HUDEP-2 (cell line): ENCODE results near the gene CYP26C1.
A peak's percentile ranks its signal among the peaks of the same experiment; 100 is the strongest.

ENCODE experiments used
- DNase-seq, 76 experiments: peaks; one replicate each; lab custom pipeline; 2025; ENCODE audit not compliant: unreplicated experiment in 76 of 76; lab: John Stamatoyannopoulos, UW

The CYP26C1 gene

DNA sequence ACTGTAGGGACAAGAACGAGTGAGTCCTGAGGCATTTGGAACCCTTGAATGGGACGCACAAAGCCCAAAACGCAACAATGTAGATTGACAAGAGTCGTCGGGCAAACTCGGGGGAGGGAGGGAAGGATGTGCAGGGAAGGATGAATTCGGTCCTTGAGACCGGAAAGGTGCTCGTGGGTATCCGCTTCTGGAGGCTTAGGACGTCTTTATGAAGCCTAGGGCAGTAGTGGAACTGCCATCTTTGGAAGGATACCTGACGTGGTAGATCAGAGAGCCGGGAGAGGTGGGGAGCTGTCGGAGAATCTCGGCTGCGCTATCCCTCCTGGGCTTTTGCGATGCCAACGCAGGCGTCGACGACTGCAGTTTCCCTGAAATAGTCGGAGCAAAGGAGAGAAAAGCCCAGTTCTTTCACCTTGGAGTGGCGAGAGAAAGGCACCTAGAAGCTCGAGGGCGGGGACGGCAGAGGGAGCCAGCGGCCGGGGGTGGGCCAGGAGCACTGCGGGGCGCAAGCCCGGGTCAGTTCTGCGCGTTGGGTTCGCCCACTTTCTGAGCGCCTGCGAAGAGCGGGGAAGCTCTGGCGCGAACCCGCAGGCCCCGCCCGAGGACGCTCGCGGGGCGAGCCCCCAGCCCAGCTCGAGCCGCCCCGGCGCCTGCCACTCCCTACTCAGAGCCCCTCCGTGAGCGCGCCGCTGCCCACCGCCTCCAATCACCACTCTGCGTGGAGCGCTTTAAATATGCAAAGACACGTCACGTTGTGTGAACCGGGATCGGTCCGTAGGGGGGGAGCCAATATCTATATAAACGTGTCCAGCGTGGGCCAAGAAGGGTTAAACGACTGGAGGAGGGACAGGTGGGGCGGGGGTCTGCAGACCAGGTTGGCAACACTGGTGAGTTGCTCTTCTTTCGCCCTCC, at the start of gene CYP26C1:
CYP26C1 (plus strand) TSS at position 824 of the 912 bp plus-strand sequence. CDS start 466 bp downstream, outside the sequence.
- DNase-seq, result no peak

- no peak for DNase-seq
These were observed 44.9 kb upstream of the CYP26C1 start for GRCh38 chr10:93015722-93016121.

- DNase-seq, result no peak
These were observed 37.5 kb upstream of the CYP26C1 start for GRCh38 chr10:93023013-93023650.

DNA sequence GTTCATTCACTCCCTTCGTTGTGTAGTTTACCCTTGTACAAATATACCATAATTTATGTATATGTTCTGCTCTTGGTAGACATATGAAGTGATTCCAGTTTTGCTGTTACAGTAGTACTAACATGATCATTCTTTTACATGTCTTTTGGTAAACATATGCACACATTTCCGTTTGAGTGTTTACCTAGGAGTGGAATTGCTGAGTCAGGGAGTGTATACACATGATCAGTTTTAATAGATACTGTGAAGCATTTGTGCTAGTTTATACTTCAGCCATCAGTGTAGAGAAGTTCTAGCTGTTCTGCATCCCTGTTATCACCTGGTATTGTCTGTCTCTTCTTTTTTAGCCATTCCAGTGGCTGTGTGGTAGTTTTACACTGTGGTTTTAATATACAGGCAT, 34.5 kb upstream of the CYP26C1 start:
- DNase-seq, result no peak

DNA sequence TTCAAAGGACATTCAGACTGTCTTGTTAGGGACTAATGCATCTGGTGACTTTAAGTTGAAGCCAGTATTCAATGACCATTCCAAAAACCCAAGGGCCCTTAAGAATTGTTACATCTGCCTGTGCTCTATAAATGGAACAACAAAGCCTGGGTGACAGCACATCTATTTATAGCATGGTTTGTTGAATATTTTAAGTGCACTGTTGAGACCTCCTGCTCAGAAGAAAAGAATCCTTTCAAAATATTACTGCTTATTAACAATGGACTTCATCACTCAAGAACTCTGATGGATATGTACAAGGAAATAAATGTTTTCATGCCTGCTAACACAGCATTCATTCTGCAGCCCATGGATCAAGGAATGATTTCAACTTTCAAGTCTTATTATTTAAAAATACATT, 33.1 kb upstream of the CYP26C1 start:
- no peak for DNase-seq

DNA sequence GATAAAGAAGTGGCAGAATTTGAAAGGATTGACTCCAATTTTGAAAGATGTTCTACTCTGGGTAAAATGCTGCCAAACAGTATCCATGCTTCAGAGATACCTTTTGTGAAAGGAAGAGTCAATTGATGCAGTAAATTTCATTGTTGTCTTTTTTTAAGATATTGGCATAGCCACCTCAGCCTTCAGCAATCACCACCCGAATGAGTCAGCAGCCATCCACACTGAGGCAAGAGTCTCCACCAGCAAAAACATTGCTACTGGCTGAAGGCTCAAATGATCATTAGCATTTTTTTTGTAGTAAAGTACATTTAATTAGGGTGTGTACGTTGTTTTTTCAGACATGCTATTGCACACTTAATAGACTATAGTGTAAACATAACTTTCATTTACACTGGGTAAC, 31.7 kb upstream of the CYP26C1 start:
- DNase-seq, result peak in 7 of 76 experiments; percentile 1 to 20 (median 14)

GRCh38 chr10:93030409-93030808, 30.2 kb upstream of the CYP26C1 start:
- no peak for DNase-seq

DNA sequence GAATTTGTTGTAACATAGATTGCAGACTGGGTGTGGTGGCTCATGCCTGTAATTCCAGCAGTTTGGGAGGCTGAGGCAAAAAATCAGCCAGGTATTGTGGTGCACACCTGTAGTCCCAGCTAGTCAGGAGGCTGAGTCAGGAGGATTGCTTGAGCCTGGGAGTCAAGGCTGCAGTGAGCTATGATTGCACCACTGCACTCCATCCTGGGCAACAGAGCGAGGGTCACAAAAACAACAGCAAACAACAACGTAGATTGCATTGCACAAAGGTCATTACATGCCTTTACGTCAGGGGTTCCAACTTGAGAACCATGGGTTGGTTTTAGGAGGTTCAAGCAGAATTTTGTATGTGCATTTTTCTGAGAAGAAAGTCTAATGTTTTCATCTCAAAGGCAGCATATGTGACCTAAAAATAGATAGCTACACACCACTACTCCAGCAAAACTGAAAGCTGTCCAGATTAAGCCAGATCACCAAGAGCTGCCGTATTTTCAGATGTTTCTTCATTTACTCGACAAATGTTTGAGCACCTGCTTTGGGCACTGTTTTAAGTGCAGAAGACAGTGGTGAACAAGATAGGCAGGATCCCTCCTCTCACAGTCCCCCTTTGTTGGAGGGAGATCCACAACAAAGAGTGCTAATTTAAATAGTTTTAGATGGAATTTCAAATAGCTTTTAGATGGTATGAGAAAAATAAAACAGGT, 28.3 kb upstream of the CYP26C1 start:
- no peak for DNase-seq

- no peak for DNase-seq
These were observed 27.8 kb upstream of the CYP26C1 start for GRCh38 chr10:93032809-93033137.

DNA sequence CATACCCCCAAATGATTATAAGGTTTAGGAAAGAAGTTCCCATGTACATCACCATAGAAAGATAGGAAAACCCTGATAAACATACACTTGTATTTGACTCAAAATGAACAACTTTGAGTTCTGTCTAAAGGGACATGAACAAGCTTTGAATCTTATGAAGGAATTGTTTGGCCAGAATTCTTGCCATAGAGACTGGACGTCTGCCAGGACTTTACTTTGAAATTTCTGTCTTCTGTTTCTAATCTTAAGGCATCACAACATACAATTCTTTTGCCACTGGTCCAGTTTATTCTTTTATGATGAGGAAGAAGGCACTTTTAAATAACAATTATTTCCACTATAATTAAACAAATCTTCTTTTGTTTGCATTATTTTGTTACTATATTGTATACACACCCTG, 26.2 kb upstream of the CYP26C1 start:
- DNase-seq, result no peak

GRCh38 chr10:93039110-93039509, 21.5 kb upstream of the CYP26C1 start:
- DNase-seq, result no peak

DNA sequence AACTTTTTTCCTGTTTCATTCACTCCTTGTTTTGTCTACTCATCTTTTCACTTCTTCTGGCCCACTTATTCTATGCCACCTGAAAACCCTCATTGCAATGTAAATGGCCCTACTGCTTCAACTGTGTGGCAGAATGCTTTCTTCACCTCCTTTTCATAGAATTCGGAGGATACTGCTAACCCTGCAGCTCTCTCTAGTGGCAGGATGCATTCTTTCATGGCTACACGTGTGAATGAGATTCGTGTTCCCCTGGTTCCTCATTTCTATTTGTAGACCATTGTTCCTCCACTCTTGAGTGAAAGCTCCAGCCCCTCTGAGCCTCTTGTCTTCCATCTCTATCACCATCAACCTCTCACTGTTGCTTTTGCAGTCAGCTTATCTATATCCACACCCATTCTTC, 20.9 kb upstream of the CYP26C1 start:
- peak in 36 of 76 experiments; percentile 4 to 60 (median 23) for DNase-seq

GRCh38 chr10:93054486-93054885, 6.1 kb upstream of the CYP26C1 start:
- no peak for DNase-seq

DNA sequence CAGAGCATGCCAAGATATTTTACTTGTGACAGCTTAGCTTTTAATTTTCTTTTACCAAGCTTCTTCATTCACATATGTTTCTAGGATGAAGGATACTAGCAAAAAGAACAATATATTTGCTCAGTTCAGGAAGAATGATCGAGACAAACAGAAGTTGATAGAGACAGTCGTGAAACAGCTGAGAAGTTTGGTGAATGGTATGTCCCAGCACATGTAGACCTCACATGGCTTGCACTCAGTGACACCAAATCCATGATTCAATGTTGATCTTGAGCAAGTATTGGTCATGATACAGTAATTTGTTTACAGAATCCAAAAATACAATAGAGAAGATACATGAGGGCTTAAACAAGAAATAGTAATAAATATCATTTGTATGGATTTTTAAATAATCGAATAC, 2.5 kb upstream of the CYP26C1 start:
- DNase-seq, result no peak

DNA sequence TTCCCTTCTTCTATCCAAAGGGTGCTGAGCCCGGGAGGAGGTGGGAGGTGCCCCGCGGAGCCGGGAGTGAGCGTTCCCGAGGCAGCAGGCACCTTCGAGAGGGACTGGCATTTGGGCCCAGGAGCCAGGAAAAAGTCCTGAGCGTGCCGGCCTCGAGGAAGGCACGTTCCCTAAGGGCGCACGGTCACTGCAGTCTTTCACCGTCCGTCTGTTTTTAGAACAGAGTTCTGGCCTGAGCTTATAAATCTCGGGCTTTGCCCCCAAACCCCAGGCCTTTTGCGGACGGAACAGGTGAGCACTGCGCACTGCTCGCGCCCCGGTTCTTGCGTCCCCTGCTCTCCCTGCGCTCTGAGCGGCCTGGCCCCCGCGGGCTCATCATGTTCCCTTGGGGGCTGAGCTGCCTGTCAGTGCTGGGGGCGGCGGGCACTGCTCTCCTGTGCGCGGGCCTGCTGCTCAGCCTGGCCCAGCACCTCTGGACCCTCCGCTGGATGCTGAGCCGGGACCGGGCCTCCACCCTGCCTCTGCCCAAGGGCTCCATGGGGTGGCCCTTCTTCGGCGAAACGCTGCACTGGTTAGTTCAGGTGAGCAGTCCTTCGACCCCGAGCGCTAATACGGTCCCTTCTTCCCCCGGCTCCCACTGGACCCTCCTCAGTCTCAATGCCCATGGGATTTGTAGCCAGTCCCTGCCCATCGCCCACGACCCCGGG, 442 bp downstream of the CYP26C1 start:
- DNase-seq, result no peak

GRCh38 chr10:93061594-93062513, 1.3 kb downstream of the CYP26C1 start:
- peak in 1 of 76 experiments; percentile 24 for DNase-seq

DNA sequence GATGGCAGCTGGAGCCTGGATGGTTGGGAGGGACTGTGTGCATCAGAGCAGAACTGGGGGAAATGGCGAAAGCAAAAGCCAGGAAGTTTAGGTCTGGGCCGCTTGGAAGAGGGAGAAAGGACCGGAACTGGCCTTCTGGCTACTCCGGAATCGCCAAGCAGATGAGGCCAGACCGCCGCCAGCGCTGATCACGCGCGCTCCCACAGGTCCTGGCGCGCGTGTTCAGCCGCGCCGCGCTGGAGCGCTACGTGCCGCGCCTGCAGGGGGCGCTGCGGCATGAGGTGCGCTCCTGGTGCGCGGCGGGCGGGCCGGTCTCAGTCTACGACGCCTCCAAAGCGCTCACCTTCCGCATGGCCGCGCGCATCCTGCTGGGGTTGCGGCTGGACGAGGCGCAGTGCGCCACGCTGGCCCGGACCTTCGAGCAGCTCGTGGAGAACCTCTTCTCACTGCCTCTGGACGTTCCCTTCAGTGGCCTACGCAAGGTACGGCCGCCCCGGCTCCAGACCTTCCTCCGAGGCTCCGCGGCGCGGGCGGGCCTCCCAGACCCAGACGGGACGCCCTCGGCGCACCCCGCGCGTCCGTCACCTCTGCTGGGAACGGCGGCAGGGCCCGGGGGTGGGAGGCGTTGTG, 2.0 kb downstream of the CYP26C1 start:
- DNase-seq, result peak in 38 of 76 experiments; percentile 10 to 69 (median 40)

DNA sequence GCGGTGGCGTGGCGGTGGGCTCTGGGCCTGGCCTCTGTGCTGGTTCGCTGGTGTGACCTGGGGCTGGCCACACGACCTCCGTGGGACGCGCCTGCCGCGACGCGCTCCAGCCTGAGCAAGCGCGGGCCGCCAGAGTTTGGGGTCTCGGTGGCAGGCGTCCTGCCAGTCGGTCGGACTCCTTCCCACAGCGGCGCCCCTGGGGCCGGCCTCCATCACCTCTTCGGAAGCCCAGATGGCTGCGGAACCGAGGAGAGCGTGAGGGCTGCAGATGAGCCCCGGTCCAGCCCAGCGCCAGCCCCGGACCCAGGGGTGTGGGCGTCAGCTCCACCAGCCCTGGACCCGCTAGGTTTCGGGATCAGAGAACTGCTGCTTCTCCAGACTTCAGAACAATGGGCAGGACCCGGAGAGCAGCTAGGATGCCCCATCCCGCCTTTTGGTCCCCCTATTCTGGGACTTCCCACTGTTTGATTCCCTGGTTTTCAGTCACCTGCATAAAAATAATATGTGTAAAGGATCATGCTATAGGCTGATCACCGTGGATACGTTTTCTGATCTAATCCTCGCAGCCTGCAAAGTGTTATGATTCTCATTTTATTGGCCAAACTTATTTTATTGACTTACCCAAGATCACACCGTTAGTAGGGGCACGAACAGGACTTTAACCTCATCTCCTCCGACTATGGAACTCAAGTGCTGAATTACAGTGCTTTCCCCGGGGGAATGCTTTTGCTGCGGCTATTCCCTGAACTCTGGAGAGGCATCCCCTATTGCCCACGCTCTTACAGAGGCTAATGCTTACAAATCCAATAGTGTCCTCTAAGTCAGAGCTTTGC, 2.8 kb downstream of the CYP26C1 start:
- DNase-seq, result no peak
